Transverse colon (tissue), 4 donors: ENCODE results near the gene CMAS.
"Not testable (repeated sequence)": the region's sequence is repeated elsewhere in the genome, so short reads cannot be mapped to it uniquely, and the experiment has no call there.

Experiments used
- CTCF ChIP-seq, 5 experiments: fragments of 200-600 bp in 3 of 5; fragments of 450-650 bp in 2 of 5; sonication (generic) in 3 of 5; IDR thresholded peaks; 1 replicate in 2 of 5; 2 replicates in 3 of 5; pipeline ENCODE4 v1.5.1; 2016 to 2017; ENCODE audit warnings: antibody characterized with exemption in 5 of 5, inconsistent platforms in 3 of 5, mild to moderate bottlenecking in 2 of 5, moderate library complexity in 1 of 5
- POLR2A ChIP-seq: fragments of 450-650 bp; IDR thresholded peaks from one replicate; pipeline ENCODE4 v1.6.1; 2016; ENCODE audit warnings: antibody characterized with exemption, mild to moderate bottlenecking, moderate library complexity
- POLR2AphosphoS5 ChIP-seq, 3 donors: sonication (generic); formaldehyde crosslinking; IDR thresholded peaks; one replicate each; pipeline ENCODE4 v1.6.1; 2016; ENCODE audit warnings: antibody characterized with exemption in 3 of 3

- TF ChIP-seq CTCF (IDR thresholded peaks at IDR 0.05); POLR2A; POLR2AphosphoS5 (IDR thresholded peaks at IDR 0.05): not testable (repeated sequence)
Observed at GRCh38 chr12:22099062-22099461, 53.0 kb downstream of the CMAS start.
